Mucosa of descending colon (tissue), 3 donors: ENCODE results near the gene SLCO2B1. TPM values are rescaled to one million over a fixed set of nuclear protein-coding genes. Genes with fewer than 3 reads are reported as not detected.

Source experiments
- ATAC-seq: fragments of 200-7000 bp; cut with Tn5 transposase; one replicate; pipeline ENCODE4 v1.9.1; 2020; ENCODE audit warnings: mild to moderate bottlenecking, moderate library complexity
- DNase-seq, 3 donors: peaks; one replicate each; pipeline ENCODE4 v3.0.0-alpha.2; 2020
- H3K36me3 ChIP-seq: fragments of 200-600 bp; one replicate; pipeline ENCODE4 v1.8.0; 2021; ENCODE audit warnings: low read depth, mild to moderate bottlenecking
- H3K4me1 ChIP-seq: fragments of 200-600 bp; one replicate; pipeline ENCODE4 v1.8.0; 2021; ENCODE audit warnings: low read depth, mild to moderate bottlenecking
- H3K4me3 ChIP-seq: fragments of 200-600 bp; one replicate; pipeline ENCODE4 v1.8.0; 2021; ENCODE audit warnings: mild to moderate bottlenecking
- H3K9me3 ChIP-seq: fragments of 200-600 bp; one replicate; pipeline ENCODE4 v1.8.0; 2021; ENCODE audit warnings: mild to moderate bottlenecking
- CTCF ChIP-seq: fragments of 200-600 bp; IDR thresholded peaks from one replicate; pipeline ENCODE4 v1.8.0; 2022; ENCODE audit warnings: antibody characterized with exemption, mild to moderate bottlenecking
- intact Hi-C, 2 donors: fragments of 100-400 bp; cut with DNase I in 1 of 2; cut with micrococcal nuclease in 1 of 2; formaldehyde crosslinking; loops; one replicate each; pipeline versions ENCODE4 v1.11.0 to v1.11.1; 2022; cut with DNase I, micrococcal nuclease
- total RNA-seq, 3 donors: library from RNA; stranded (reverse); fragmentation: NEBNext Ultra II Directional in 2 of 3; extraction: Animal tissue kit (Norgen Biotek cat#: 25700) in 2 of 3; gene quantifications; one replicate each; pipeline versions ENCODE4 v1.2.1 to v1.2.4, GENCODE V29; 2021 to 2023
- donor health status: DM: no; HTN: no; CAD: no; lungs with moderate emphysema.
- donor health status: DM: no; HTN: no; CAD: no.
- donor health status: DM: no; HTN: yes; CAD: no.

SLCO2B1 gene
- total RNA-seq, 3 donors from 2014 or later = 65.6 to 93.0 (median 73.1) TPM

GRCh38 chr11:75155570-75156422, 4.9 kb downstream of the SLCO2B1 start:
- H3K4me1 ChIP-seq = peaks cover 75% of the 10 kb centered on the region
- intact Hi-C loops = no loop called here
- H3K4me3 ChIP-seq = no peak overlapping the region
- H3K36me3 ChIP-seq = no peaks in the 10 kb centered on the region
- H3K9me3 ChIP-seq = no peaks in the 10 kb centered on the region
- ATAC-seq = peak; percentile 42
- DNase-seq = peak in 1 of 3 donors; percentile 59
- TF ChIP-seq CTCF = no peak

- no peak for DNase-seq
Measured at GRCh38 chr11:75158241-75158640, 7.3 kb downstream of the SLCO2B1 start.

DNA sequence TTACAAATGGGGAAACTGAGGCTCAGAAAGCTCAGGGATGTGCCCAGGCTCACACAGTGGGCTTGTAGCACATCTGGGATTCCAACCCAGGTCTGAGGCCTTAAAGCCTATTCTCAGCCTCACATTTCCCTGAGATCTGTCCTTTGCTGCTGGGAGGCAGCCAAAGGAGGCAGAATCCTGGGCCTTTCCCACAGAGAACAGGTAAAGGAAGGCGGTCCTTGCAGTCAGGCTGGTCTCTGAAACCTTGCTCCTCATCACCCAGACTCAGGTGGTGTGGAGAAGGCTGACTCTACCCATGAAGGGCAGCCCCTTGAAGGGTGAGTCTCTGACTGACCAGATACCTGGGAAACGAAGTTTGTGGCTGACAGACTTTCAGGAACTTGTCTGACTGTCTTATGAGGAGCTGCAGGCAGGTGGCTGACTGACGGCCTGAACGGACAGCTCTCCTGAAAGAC, 7.8 kb downstream of the SLCO2B1 start:
- DNase-seq (no peak), ATAC-seq (no peak)
- intact Hi-C loops = no loop called here
- H3K9me3 ChIP-seq = no peaks in the 10 kb centered on the region
- H3K4me3 ChIP-seq = no peak overlapping the region
- TF ChIP-seq CTCF = no peak
- H3K4me1 ChIP-seq = peaks cover 50% of the 10 kb centered on the region
- H3K36me3 ChIP-seq = no peaks in the 10 kb centered on the region

More at GRCh38 chr11:75158241-75158640, 7.3 kb downstream of the SLCO2B1 start:
- peaks cover 54% of the 10 kb centered on the region for H3K4me1 ChIP-seq
- H3K9me3 ChIP-seq = no peaks in the 10 kb centered on the region
- no peak overlapping the region for H3K4me3 ChIP-seq
- H3K36me3 ChIP-seq = no peaks in the 10 kb centered on the region
- ATAC-seq = no peak
- intact Hi-C loops = no loop called here
- no peak for TF ChIP-seq CTCF

DNA sequence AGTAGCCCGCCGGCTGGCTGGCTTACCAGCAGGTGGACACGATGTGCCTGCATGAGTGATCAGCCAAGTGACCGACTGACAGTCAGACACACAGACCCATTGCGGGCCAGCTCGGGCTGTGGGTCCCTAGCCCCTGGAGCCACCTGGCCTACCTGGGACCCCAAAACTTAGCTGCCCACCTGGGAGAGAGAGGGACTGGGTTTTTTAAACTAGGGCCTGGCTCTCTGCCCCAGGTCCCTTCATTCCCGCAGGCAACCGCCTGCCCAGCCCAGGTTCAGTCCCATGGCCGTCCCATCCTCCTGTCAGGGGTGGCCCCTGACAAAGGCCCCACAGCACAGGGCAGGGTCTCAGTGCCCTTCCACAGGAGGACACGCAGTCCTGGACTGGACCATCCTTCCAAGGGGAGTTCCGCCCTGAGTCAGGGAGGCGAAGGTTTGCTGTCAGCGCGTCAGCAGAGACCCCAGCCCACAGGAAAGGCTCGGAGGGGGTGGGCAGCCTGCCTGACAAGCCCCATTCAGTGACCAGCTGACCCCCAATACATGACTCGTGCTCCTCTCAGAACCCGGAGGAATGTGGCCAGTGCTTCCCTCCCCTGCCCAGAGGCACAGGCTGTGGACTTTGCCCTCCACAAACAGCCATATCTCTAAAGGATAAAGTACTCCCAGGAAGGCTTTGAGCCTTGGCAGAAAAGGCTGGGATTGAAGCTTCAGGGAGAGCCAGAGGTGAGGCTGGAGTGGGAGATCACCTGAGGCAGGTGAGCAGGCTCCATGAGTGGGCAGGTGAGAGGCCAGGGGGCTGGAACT, 8.4 kb downstream of the SLCO2B1 start:
- DNase-seq (peak; percentile 70 to 82 (median 73)), ATAC-seq (peak; percentile 86)
- intact Hi-C loops = no loop called here
- Histone ChIP-seq H3K4me1 (peaks cover 50% of the 10 kb centered on the region), H3K36me3 (no peaks in the 10 kb centered on the region), H3K4me3 (no peak overlapping the region), H3K9me3 (no peaks in the 10 kb centered on the region)
- no peak for TF ChIP-seq CTCF

- intact Hi-C loops = no loop called here
- H3K4me3 ChIP-seq = no peak overlapping the region
- TF ChIP-seq CTCF = no peak
- no peaks in the 10 kb centered on the region for H3K9me3 ChIP-seq
- peak; percentile 45 for ATAC-seq
- no peaks in the 10 kb centered on the region for H3K36me3 ChIP-seq
- peak in 1 of 3 donors; percentile 46 for DNase-seq
- H3K4me1 ChIP-seq = peaks cover 43% of the 10 kb centered on the region
Measured at GRCh38 chr11:75160220-75160757, 9.4 kb downstream of the SLCO2B1 start.
